Measurements from ENCODE around the gene OGFOD2.
"Not testable (repeated sequence)": the region's sequence is repeated elsewhere in the genome, so short reads cannot be mapped to it uniquely, and the experiment has no call there.

The OGFOD2 gene

GRCh38 chr12:123005081-123005626, 30.1 kb downstream of the OGFOD2 start:
- Mint-ChIP-seq H3K4me1 (no peaks in the 10 kb centered on the region), H3K36me3 (peaks cover 12% of the 10 kb centered on the region), H3K4me3 (no peak overlapping the region), H3K9me3 (no peaks in the 10 kb centered on the region), H3K27ac (no peak overlapping the region), H3K27me3 (no peaks in the 10 kb centered on the region)
- DNase-seq (ENCODE audit: low spot score in 2 of 2) (no peak), ATAC-seq (ENCODE audit: low read depth) (no peak)

GRCh38 chr12:123006977-123007376, 31.9 kb downstream of the OGFOD2 start:
- peaks cover 15% of the 10 kb centered on the region for H3K36me3 Mint-ChIP-seq
- no peak overlapping the region for H3K4me3 Mint-ChIP-seq
- no peaks in the 10 kb centered on the region for H3K4me1 Mint-ChIP-seq
- no peaks in the 10 kb centered on the region for H3K27me3 Mint-ChIP-seq
- no peak for DNase-seq (ENCODE audit: low spot score in 2 of 2)
- H3K27ac Mint-ChIP-seq: no peak overlapping the region
- ATAC-seq (ENCODE audit: low read depth): no peak
- no peaks in the 10 kb centered on the region for H3K9me3 Mint-ChIP-seq

DNA sequence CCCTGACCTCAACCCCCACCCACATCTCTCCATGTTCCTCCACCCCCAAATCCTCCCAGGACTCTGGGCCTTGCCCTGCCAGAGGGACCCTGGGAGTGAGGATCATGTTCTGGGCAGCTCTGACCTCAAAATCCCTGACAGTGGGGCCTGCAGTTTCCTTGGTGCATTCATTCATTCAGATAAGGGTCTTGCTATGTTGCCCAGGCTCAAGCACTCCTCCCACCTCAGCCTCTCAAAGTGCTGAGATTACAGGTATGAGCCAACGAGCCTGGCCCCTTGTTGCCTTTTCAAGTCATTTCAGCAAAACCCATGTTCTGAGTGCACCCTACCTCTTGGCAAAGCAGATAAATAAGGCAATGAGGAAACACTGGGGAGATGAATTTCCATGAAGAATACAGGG, 35.1 kb downstream of the OGFOD2 start:
- Mint-ChIP-seq H3K27me3 (no peaks in the 10 kb centered on the region), H3K9me3 (no peaks in the 10 kb centered on the region), H3K27ac (peak overlapping the region; percentile 57), H3K4me3 (no peak overlapping the region), H3K36me3 (peaks cover 14% of the 10 kb centered on the region), H3K4me1 (no peaks in the 10 kb centered on the region)
- ATAC-seq (ENCODE audit: low read depth) (no peak), DNase-seq (ENCODE audit: low spot score in 2 of 2) (no peak)

- H3K9me3 Mint-ChIP-seq: no peaks in the 10 kb centered on the region
- DNase-seq (ENCODE audit: low spot score in 2 of 2) (no peak), ATAC-seq (ENCODE audit: low read depth) (no peak)
- no peaks in the 10 kb centered on the region for H3K27me3 Mint-ChIP-seq
- peaks cover 14% of the 10 kb centered on the region for H3K36me3 Mint-ChIP-seq
- H3K4me1 Mint-ChIP-seq: no peaks in the 10 kb centered on the region
- peak overlapping the region; percentile 57 for H3K27ac Mint-ChIP-seq
- H3K4me3 Mint-ChIP-seq: no peak overlapping the region
These were observed 35.6 kb downstream of the OGFOD2 start for GRCh38 chr12:123010681-123011080.

DNA sequence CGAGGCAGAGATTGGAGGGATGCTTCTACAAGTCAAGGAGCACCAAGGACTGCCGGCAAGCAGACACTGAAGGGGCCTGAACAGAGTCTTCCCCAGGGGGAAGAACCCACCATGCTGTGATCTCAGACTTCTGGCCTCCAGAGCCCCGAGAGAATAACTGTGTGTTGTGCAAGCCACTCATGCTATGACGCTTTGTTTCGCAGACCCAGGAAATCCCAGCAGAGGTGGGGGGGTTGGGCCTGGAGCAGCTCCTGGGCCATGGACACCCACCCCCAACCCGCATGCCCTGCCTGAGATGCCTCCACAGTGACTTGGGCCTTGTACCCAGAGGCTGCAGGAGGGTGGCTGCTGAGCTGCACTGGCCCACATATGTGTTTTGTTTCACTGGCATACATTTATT, 36.7 kb downstream of the OGFOD2 start:
- H3K4me3 Mint-ChIP-seq: no peak overlapping the region
- H3K9me3 Mint-ChIP-seq: no peaks in the 10 kb centered on the region
- H3K27me3 Mint-ChIP-seq: no peaks in the 10 kb centered on the region
- H3K27ac Mint-ChIP-seq: no peak overlapping the region
- H3K36me3 Mint-ChIP-seq: peaks cover 16% of the 10 kb centered on the region
- DNase-seq (ENCODE audit: low spot score in 2 of 2) (no peak), ATAC-seq (ENCODE audit: low read depth) (no peak)
- H3K4me1 Mint-ChIP-seq: no peaks in the 10 kb centered on the region

DNA sequence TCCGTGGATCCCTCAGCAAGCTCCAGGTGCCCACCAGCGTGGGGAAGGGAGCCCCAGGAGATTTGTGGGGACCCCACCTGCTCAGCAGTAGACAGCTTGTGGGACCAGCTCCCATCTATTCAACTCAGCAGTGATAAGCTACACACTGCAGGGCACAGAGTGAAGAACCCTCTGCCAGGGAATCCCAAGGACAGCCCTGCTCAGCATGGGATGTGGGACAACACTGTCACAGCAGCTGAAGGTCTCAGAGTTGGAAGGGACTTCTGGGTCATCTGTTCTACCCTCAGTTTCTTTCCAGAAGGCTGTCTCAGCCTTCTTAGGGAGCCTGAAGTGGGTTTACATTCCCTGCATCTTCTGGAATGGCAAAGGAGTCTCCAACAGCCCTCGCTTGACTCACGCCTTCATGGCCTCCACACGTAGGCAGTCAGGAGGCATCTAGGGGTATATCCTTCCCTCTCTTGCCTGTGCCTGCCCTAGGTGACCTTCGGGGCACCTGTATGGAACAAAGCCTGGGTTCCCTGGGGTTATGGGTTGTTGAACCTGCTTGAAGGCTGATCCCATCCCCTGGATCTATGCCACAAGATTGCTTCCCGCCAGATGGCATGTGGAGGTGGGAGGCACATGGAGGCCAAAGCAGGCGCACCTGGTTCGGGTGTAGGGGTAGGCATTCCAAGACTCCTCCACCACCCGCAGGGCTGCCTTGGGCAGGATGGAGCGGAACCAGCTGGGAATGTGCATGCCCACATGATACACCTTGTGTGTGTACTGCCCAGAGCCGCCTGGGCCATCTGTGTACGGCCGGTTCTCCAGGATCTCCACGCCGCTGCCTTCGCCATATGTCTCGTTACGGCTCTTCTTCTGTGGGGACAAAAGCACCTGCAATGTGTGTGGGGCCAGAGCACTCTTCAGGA, 38.4 kb downstream of the OGFOD2 start:
- no peak overlapping the region for H3K4me3 Mint-ChIP-seq
- ATAC-seq (ENCODE audit: low read depth): no peak
- DNase-seq (ENCODE audit: low spot score in 2 of 2): no peak

DNA sequence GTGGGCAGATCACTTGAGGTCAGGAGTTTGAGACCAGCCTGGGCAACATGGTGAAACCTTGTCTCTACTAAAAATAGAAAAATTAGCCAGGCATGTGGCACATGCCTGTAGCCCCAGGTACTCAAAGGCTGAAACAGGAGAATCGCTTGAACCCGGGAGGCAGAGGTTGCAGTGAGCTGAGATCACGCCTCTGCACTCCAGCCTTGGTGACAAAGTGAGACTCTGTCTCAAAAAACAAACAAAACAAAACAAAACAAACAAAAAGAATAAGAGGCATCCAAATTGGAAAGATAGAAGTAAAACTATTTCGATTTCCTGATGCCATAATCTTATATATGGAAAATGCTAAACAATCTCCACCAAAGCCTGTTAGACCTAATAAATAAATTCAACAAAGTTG, 39.4 kb downstream of the OGFOD2 start:
- H3K36me3 Mint-ChIP-seq; H3K4me3 Mint-ChIP-seq; DNase-seq (ENCODE audit: low spot score in 2 of 2); ATAC-seq (ENCODE audit: low read depth); H3K9me3 Mint-ChIP-seq; H3K4me1 Mint-ChIP-seq; H3K27me3 Mint-ChIP-seq; H3K27ac Mint-ChIP-seq: not testable (repeated sequence)

More for the DNA sequence above, 38.4 kb downstream of the OGFOD2 start:
- no peaks in the 10 kb centered on the region for H3K9me3 Mint-ChIP-seq
- no peak overlapping the region for H3K27ac Mint-ChIP-seq
- H3K36me3 Mint-ChIP-seq: peaks cover 11% of the 10 kb centered on the region
- no peaks in the 10 kb centered on the region for H3K27me3 Mint-ChIP-seq
- peaks cover 3% of the 10 kb centered on the region for H3K4me1 Mint-ChIP-seq

DNA sequence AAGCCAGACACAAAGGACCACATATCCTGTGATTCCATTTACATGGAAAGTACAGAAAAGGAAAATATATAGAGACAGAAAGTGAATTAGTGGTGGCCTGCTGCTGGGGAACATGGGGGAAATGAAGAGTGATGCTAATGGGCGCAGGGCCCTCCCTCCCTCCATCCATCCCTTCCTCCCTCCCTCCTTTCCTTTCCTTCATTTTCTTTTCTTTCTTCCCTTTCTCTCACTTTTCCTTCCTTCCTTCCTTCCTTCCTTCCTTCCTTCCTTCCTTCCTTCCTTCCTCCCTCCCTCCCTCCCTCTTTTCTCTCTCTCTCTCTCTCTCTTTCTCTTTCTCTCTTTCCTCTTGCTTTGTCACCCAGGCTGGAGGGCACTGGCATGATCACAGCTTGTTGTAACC, 42.7 kb downstream of the OGFOD2 start:
- ATAC-seq (ENCODE audit: low read depth): no peak
- no peaks in the 10 kb centered on the region for H3K9me3 Mint-ChIP-seq
- no peaks in the 10 kb centered on the region for H3K27me3 Mint-ChIP-seq
- peaks cover 3% of the 10 kb centered on the region for H3K4me1 Mint-ChIP-seq
- peaks cover 9% of the 10 kb centered on the region for H3K36me3 Mint-ChIP-seq
- H3K27ac Mint-ChIP-seq: no peak overlapping the region
- no peak for DNase-seq (ENCODE audit: low spot score in 2 of 2)
- no peak overlapping the region for H3K4me3 Mint-ChIP-seq

- DNase-seq (ENCODE audit: low spot score in 2 of 2) (no peak), ATAC-seq (ENCODE audit: low read depth) (no peak)
- Mint-ChIP-seq H3K27ac (no peak overlapping the region), H3K4me1 (peaks cover 5% of the 10 kb centered on the region), H3K9me3 (no peaks in the 10 kb centered on the region), H3K36me3 (peaks cover 9% of the 10 kb centered on the region), H3K4me3 (no peak overlapping the region), H3K27me3 (no peaks in the 10 kb centered on the region)
These were observed 44.7 kb downstream of the OGFOD2 start for GRCh38 chr12:123019841-123020138.

DNA sequence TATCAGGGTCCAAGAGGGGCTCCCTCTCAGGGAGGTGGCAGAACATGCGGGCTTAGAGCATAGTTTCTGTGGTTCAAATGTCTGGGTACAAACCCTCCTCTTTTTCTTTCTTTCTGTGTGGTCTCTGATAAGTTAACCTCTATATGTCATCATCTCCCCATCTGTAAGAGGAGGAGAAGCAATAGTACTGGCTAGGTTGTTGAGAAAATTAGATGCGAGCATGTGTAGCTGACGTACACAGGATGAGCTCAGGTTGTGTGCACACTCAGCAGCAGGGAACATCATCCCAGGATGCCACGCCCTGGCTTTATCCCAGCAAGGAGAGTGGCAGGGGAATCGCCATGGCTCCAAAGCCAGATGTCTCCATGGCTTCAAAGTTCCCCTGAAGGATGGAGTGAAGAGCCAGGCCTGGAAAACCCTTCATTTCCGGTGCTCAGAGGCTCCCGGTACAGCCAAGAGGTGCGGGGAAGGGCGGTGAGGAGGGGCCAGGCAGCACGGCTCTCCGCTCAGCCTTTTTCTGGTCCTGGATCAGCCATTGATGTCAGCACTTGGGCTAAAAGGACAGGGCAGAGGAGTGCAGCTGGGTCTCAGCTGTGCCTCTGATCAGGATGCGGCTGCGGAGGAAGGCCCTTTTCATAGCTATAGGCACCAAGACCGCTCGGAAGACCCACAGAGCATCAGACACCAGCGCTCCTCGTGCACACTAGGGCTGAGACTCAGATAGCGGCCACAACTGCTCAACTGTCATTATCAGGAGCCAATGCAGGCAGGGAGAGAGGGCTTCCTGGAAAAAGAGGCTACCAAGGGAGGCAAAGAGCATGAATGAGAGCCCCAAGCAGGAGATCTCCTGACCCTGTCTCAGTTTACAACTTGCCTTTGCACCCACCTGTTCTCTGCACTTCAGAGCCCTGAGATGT, 46.9 kb downstream of the OGFOD2 start:
- H3K27me3 Mint-ChIP-seq: no peaks in the 10 kb centered on the region
- peaks cover 9% of the 10 kb centered on the region for H3K36me3 Mint-ChIP-seq
- ATAC-seq (ENCODE audit: low read depth): no peak
- no peaks in the 10 kb centered on the region for H3K9me3 Mint-ChIP-seq
- no peak overlapping the region for H3K27ac Mint-ChIP-seq
- no peak overlapping the region for H3K4me3 Mint-ChIP-seq
- DNase-seq (ENCODE audit: low spot score in 2 of 2): no peak
- H3K4me1 Mint-ChIP-seq: peaks cover 5% of the 10 kb centered on the region

- peaks cover 14% of the 10 kb centered on the region for H3K36me3 Mint-ChIP-seq
- no peak overlapping the region for H3K4me3 Mint-ChIP-seq
- ATAC-seq (ENCODE audit: low read depth) (no peak), DNase-seq (ENCODE audit: low spot score in 2 of 2) (no peak)
- H3K27ac Mint-ChIP-seq: no peak overlapping the region
- no peaks in the 10 kb centered on the region for H3K9me3 Mint-ChIP-seq
- no peaks in the 10 kb centered on the region for H3K27me3 Mint-ChIP-seq
- peaks cover 4% of the 10 kb centered on the region for H3K4me1 Mint-ChIP-seq
These were observed 47.8 kb downstream of the OGFOD2 start for GRCh38 chr12:123022846-123023245.

DNA sequence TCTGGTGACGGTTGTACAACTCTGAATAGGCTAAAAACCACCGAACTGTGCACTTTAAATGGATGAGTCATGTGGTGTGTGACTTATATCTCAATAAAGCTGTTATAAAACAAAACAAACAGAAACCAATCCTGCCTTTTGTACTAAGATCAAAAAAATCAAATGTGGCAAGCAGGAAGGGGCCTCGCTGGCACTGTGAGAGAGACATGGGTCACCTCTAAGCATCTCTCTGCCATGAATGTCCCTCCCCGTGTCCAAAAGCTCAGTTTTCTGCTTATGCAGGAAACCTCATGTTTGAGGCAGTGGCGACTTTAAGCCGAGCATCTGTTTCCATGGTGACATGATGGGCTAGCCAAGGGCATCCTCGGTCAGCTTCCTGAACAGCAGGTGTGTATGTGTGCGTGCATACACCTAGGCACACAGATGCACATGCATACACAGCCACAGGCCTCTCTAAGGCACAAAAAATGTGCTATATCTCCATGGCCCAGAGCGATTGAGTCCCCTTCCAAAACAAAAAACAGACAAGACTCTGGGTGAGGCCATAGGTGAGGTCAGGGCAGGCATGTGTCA, 49.9 kb downstream of the OGFOD2 start:
- ATAC-seq (ENCODE audit: low read depth): no peak
- no peaks in the 10 kb centered on the region for H3K9me3 Mint-ChIP-seq
- no peak overlapping the region for H3K4me3 Mint-ChIP-seq
- H3K27me3 Mint-ChIP-seq: no peaks in the 10 kb centered on the region
- peaks cover 14% of the 10 kb centered on the region for H3K36me3 Mint-ChIP-seq
- no peak overlapping the region for H3K27ac Mint-ChIP-seq
- H3K4me1 Mint-ChIP-seq: peaks cover 6% of the 10 kb centered on the region
- no peak for DNase-seq (ENCODE audit: low spot score in 2 of 2)

DNA sequence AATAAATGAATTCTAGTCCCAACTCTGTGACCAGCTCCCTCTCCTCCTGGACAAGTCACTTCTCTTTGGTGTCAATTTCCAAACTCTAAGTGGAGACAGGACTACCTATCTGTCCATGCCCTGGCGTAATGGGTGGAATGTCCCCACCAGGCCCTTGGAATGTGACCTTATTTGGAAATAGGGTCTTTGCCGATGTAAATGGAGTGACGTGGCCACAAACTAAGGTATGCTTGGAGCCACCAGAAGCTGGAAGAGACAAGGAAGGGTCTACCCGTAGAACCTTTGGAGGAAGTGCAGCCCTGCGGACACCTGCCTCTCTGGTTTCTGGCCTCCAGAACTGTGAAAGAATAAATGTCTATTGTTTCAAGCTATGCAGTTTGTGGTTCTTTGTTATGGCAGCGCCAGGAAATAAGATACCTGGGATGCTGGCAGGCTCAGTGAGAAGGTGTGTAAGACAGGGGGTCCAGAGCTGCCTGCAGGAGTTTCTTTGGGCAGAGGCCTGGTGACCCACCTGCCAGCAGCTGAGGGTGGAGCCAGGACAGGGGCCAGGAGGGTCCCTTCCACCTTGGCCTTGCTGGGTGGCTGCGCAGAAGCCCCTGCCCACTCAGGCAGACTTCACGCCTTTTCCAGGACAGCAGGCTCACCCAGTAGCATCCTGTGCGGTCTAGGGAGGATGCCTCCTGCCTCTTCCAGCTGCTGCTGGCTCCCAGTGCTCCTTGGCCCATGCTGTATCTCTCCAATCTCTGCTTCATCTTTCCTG, 51.2 kb downstream of the OGFOD2 start:
- Mint-ChIP-seq H3K27ac (no peak overlapping the region), H3K4me3 (no peak overlapping the region), H3K27me3 (no peaks in the 10 kb centered on the region), H3K36me3 (peaks cover 15% of the 10 kb centered on the region), H3K4me1 (peaks cover 6% of the 10 kb centered on the region), H3K9me3 (no peaks in the 10 kb centered on the region)
- ATAC-seq (ENCODE audit: low read depth) (no peak), DNase-seq (ENCODE audit: low spot score in 2 of 2) (no peak)

All from memory B cell (primary cell).